C4-2B (cell line): ENCODE data around the gene CSE1L.
A peak's percentile ranks its signal among the peaks of the same experiment; 100 is the strongest.
"Not testable (repeated sequence)": the region's sequence is repeated elsewhere in the genome, so short reads cannot be mapped to it uniquely, and the experiment has no call there.

Experiments used
- H3K27ac ChIP-seq: fragments of 450-650 bp; 2 replicates; pipeline ENCODE4 v1.5.1; 2017
- CTCF ChIP-seq: fragments of 450-650 bp; conservative IDR thresholded peaks from 2 replicates; pipeline ENCODE4 v1.5.1; 2017; ENCODE audit warnings: mild to moderate bottlenecking
- ZFX ChIP-seq: fragments of 450-650 bp; IDR thresholded peaks from 2 replicates; pipeline ENCODE4 v1.6.1; 2017

Gene CSE1L

GRCh38 chr20:49046087-49046900 is at the start of gene CSE1L:
TSS of gene CSE1L (plus strand) at chr20:49046312. CDS start at chr20:49058464, 12,152 bp downstream.
- peak; percentile 98 for TF ChIP-seq ZFX
- TF ChIP-seq CTCF, result no peak

GRCh38 chr20:48999890-49000870 is 45.9 kb upstream of the CSE1L start:
- no peak overlapping the region for H3K27ac ChIP-seq
- no peak for TF ChIP-seq ZFX
- TF ChIP-seq CTCF, result no peak

More at GRCh38 chr20:49046087-49046900, at the start of gene CSE1L:
- H3K27ac ChIP-seq, result peak within 1 kb of the TSS; percentile 97

GRCh38 chr20:49001741-49002140 is 44.4 kb upstream of the CSE1L start:
- no peak overlapping the region for H3K27ac ChIP-seq
- no peak for TF ChIP-seq ZFX
- no peak for TF ChIP-seq CTCF

- no peak for TF ChIP-seq ZFX
These were observed 39.6 kb upstream of the CSE1L start for GRCh38 chr20:49006446-49006980.

GRCh38 chr20:49009899-49010631 is 36.0 kb upstream of the CSE1L start:
- no peak for TF ChIP-seq ZFX
- TF ChIP-seq CTCF, result no peak
- H3K27ac ChIP-seq, result no peak overlapping the region

More at GRCh38 chr20:49006446-49006980, 39.6 kb upstream of the CSE1L start:
- no peak overlapping the region for H3K27ac ChIP-seq

- TF ChIP-seq ZFX (no peak), CTCF (no peak)
- H3K27ac ChIP-seq, result no peak overlapping the region
These were observed 21.9 kb upstream of the CSE1L start for GRCh38 chr20:49024220-49024619.

- H3K27ac ChIP-seq, result not testable (repeated sequence)
These were observed 17.9 kb upstream of the CSE1L start for GRCh38 chr20:49028177-49028576.
